GM10266 (cell line): ENCODE results near the gene ZDHHC7.

Experiments used
- DNase-seq: peaks from one replicate; pipeline ENCODE4 v3.0.0; 2012; ENCODE audit errors: extremely low spot score
- CTCF ChIP-seq: IDR thresholded peaks from 2 replicates; pipeline ENCODE4 v1.5.1; 2012; ENCODE audit warnings: mild to moderate bottlenecking, low read depth; ENCODE audit not compliant: control insufficient read depth, insufficient read depth; ENCODE audit errors: missing control alignments

The ZDHHC7 gene

GRCh38 chr16:85046931-85047866 is 35.9 kb upstream of the ZDHHC7 start:
- DNase-seq = no peak
- TF ChIP-seq CTCF = no peak

GRCh38 chr16:85046472-85046916 is 35.2 kb upstream of the ZDHHC7 start:
- no peak for TF ChIP-seq CTCF
- DNase-seq = no peak

DNA sequence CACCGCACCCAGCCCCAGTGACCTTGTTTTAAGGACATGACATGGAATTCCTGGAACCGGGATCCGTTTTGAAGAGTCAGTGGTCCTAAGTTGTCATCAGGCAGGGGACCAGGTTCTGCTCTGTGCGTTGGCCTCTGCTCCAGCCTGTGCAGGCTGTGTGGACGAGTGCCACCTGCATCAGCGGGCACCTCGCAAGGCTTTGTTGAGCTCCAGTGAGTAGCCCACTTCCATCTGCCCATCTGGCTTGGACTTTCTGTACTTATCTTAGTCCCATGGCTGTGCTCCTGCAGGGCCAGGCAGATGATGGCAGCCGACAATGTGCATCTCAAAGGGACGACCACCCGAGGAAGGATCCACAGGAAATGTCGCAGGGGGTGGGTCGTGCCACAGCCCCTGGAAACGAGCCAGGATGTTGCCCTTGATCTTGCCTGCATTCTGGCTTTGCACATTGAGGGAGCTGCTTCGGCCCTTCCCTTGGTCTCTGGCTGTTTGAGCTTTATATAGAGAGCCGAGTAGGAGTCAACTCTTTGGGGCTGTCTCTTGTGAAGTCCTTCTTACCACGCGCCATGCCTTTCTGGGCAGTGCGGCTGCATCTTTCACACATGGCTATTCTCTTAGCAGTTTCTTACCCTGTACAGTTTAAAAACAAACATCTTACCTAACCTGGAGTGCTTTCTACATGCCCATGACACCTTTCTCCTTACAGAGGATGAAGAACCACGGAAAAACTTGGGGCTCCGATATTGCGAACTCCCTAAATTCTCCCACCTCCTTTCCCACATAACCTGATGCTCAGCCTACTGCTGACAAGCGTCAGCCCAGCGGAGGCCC is 34.5 kb upstream of the ZDHHC7 start:
- no peak for TF ChIP-seq CTCF
- no peak for DNase-seq

- DNase-seq = no peak
- no peak for TF ChIP-seq CTCF
Measured at GRCh38 chr16:85045077-85045476, 33.7 kb upstream of the ZDHHC7 start.

GRCh38 chr16:85042606-85043005 is 31.3 kb upstream of the ZDHHC7 start:
- no peak for TF ChIP-seq CTCF
- no peak for DNase-seq

- no peak for DNase-seq
- TF ChIP-seq CTCF = no peak
Measured at GRCh38 chr16:85042167-85042526, 30.8 kb upstream of the ZDHHC7 start.
